GM18511 (cell line): ENCODE measurements around the gene BRD4.

Experiments
- ATAC-seq: cut with Tn5 transposase; IDR thresholded peaks from one replicate; pipeline ENCODE4 v1.9.1; 2021; ENCODE audit warnings: mild to moderate bottlenecking, moderate library complexity; ENCODE audit not compliant: unreplicated experiment

BRD4 gene

DNA sequence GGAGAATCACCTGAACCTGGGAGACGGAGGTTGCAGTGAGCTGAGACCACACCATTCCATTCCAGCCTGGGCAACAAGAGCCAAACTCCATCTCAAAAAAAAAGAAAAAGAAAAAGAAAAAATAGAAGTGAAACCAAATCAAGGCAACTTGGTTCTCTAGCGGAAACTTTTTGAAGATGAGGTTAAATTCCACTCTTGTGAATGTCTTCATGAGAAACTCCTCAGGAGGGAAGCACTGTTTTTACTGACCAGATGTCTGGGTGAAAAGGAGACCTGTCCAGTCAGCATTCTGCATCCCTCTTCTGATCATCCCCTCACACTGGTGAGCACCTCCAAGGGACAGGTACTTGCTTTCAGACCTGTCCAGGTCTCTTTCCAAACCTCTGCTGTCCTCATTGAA is 15.8 kb downstream of the BRD4 start:
- ATAC-seq = no peak

DNA sequence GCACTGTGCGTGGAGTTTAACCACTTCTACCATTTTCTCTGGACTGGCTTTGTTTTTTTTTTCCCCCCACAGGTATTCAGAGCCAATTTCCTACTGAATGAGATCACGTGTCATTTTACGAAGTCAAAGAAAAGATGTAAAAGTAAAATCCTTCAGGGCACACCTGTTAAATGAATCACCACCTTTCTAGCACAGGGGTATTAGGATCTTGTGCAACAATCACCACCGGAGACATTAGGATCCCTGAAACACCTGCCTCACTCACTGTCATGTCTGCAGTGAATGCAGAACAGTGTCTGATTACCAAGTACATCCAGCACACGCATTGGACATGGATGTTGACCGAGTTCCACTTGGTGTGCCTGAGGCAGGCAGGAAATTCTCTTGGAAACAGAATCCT is 17.2 kb downstream of the BRD4 start:
- ATAC-seq = no peak

DNA sequence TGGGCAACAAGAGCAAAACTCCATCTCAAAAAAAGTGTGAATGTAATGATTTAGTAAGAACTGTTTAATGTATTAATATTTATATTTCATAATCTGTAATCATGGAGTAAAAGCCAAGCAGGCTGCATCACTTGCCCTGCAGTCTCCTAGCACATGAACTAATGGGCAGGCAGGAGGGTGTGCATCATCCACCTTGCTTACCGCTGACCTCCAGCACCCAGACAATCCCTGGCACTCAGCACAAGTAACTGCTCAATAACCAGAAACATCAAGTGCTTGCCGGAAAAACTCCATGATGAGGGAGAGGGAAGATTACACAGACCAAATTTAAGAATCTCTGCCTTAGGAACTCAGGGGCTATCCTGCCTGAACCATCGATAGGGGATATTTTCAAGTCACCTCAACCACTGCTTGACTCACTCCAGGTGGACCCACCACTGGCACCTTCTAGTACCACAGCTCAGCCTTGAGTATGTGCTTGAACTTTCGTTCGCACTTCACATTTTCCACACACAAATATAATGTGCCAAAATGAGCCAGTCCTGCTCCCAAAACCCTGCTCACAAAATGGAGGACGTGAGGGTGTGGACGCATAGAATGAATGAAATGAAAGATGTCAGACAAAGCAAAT is 18.6 kb downstream of the BRD4 start:
- no peak for ATAC-seq

DNA sequence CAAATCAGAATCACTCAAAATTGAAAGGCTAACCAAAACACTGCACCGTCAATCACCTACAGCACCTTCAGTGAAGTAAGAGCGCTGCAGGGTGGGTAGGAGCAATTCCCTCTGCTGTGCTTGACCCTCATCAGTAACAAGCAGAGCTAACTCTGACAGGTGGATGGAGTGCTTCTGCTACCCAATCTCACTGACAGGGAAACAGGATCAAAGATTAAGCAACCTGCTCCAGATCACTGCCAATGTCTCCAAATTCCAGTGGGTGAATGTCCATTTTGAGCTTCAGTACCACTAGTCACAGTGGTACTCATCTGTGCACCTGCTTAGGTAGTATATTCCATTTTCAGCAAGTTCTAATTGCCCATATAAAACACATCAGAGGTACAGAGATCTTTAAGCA is 25.2 kb downstream of the BRD4 start:
- no peak for ATAC-seq

DNA sequence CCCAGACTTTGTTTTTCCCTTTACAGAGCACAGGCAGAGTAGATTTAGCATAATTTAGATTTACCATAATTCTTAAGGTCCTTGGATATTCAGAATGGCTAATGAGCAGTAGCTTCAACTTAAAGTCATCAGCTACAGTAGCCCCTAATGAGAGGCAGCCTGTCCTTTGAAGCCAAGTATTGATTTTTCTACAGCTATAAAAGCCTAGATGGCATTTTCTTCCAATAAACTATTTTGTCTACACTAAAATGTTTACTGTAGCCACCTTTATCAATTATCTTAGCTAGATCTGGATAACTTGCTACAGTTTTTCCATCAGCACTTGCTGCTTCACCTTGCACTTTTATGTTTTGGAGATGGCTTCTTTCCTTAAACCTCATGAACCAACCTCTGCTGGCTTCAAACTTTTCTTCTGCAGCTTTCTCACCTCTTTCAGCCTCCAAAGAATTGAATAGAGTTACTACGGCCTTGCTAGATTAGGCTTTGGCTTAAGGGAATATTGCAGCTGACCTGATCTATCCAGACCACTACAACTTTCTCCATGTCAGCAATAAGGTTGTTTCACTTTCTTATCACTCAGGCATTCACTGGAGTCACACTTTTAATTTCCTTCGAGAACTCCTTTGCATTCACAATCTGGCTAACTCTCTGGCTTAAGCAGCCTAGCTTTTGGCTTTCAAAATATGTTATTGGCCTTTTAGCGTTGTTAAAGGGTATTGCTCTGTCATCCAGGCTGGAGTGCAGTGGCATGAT is 26.6 kb downstream of the BRD4 start:
- no peak for ATAC-seq

DNA sequence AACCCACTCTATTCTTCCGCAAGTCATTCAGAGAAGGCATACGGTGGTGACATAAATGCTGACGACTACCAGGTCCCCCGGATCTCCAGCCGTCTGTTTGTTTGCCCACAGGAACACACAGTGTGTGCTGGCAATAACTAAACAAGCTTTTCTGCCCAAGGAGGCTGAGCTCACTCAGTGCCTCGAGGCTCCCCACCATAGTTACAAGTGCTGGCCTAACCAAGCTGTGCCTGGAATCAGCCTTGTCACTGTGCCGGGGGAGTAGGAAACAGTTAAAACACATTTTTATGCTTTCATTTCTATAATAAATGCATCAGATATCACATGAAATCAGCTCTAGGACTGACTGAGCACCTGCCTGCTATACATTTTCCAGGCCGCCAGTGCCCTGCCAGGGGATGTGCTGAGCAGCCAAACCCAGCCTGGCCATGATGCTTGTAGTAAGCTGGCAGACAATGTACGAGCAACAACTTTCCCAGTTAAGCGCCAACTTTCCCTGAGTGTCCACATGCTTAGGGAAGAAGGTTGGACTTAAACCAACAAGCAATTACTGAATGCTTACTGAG is 28.1 kb downstream of the BRD4 start:
- no peak for ATAC-seq

DNA sequence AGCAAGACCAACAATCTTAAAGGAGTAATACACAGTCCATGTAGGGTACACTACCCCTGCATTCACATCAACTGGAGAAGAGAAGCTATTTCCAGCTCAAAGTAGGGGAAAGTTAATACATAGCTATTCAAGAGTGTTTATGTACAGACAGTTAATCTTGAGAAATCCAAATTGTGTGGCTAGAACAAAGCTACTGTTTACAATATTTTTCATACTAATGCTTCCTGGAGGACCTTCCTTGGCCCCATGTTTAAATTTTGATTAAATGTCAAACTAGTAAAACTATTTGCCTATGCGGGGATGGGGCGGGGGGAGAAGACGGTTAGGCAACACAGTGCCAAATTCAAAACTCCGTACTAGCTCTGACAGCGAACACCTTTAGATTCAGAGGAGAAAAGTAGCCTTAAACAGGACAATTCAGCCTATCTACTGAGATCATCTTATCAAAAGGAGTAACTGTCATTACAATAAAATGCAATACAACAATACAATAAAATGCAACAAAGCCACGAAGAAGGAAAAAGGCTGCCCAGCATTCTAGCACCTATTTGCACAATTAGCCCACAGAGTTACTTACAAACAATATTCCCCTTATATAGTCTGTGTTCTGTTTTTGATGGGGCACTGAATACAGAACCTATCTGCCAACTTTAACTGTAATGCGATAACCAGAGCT is 29.1 kb downstream of the BRD4 start:
- ATAC-seq = no peak

DNA sequence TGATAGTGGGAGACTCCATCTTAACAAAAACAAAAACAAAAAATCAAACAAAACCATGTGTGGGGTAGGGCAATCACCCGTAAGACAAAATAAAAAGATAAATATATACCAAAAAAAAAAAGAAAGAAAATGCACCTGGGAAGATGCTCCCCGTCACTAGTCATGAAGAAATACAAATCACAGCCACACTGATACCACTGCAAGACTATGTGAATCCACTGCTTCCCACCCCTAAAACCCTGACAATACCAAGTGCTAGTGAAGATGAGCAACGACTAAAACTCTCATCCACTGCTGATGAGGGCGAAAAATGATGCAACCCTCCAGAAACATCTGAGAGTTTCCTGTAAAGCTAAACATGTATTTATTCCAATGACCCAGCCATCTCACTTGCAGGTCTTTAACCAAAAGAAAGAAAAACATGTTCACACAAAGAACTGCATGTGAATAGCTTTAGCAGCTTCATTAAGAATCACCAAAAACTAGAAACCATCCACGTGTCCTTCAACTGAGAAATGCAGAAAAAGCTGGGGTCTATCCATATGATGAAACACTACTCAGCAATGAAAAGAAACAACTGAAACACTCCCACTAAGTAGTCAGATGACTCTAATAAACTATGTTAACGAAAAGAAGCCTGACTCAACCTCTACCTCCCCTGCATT is 31.7 kb downstream of the BRD4 start:
- ATAC-seq = no peak

DNA sequence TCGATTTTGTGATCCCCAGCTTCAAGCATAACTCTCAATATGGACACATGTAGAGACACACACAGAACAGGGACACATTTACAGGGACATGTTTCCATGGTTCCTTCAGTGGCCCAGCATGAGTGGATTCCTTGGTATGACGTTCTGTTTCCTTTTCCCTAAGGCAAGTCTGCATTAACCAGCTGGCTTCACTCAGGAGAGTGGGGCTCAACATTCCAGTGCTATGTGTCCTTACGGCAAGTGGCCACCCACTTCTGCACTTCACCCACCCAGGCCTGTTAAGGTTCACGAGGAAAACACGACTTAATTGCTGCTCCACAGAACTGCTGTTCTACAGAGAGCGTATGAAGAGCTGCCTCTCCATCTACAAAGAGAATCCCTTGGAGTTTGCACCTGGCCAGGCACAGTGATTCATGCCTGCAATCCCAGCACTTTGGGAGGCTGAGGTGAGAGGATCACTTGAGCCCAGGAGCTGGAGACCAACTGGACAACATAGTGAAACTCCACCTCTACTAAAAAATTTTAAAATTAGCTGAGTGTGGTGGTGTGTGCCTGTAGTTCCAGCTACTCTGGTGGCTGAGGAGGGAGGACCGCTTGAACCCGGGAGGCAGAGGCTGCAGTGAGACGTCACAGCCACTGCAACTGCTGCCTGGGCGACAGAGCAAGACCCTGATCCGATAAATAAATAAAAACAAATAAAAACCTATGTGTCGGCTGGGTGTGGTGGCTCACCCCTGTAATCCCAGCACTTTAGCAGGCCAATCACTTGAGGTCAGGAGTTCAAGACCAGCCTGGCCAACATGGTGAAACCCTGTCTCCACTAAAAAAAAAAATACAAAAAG is 32.5 kb downstream of the BRD4 start:
- no peak for ATAC-seq

DNA sequence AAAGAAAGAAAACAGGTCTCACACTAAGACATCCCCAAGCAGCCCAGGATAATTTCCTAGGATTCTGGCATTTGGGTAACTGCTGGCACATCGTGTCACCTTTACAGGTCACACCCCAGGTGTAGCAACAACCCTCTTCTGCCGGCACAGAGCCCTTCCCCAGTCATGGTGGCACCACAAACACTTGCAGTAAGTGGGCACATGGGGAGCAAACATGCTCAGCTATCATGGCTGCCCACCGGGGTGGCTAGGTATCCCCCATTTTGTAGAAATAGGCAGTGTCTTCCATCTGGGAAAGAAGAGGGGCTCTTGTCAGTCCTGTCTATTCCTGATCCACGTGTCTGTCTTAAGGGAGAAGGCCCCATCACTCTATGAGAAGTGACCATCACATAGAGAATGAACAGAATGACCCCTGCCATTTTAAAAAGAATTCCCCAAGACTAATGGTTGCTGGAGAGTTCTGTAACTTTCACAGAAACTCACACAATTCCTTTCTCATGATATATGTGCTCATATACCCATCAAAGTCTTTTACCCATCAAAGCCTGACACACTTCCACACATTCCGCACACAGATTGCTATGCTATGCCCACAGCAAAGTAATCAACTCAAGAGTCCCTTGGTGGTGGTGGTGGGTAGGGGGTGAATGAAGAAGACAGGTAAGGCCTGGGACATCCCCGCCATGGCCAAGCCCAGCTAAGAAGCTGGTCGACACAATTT is 33.3 kb downstream of the BRD4 start:
- ATAC-seq = no peak

DNA sequence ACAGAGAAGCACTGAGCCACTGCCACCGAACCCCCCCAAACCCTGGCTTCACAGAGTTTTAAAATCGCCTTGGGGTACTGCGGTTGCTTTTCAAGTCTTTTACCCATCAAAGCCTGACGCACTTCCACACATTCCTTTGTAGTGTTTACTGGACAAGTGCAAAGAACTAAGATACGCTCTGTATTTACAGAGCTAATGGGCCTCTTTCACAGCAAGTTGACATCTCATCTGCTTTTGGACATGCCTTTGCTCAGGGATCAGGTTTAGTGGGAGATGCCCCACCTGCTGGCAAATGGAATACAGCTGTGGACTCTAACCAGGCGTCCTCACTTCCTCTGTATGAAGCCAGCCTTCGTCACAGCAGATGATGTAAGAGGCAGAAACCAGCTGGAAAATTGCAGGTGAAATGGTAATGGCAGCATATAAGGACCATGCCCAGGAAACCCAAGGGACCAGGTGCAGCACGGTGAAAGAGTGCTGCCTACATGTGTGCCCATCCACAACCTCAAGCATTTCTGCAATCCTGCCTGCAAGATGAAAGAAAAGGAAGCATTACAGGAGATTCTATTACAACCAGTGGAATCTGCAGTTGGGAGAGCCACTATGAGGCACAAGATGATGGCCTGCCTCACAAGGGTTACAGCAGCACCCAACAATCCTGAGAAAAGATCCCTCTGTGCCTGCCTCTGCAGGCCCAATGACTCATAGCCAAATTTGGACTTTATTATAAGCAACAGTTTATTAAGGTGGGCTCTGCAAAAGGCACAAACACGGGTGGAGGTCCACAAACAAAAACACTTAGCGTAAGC is 34.7 kb downstream of the BRD4 start:
- no peak for ATAC-seq

DNA sequence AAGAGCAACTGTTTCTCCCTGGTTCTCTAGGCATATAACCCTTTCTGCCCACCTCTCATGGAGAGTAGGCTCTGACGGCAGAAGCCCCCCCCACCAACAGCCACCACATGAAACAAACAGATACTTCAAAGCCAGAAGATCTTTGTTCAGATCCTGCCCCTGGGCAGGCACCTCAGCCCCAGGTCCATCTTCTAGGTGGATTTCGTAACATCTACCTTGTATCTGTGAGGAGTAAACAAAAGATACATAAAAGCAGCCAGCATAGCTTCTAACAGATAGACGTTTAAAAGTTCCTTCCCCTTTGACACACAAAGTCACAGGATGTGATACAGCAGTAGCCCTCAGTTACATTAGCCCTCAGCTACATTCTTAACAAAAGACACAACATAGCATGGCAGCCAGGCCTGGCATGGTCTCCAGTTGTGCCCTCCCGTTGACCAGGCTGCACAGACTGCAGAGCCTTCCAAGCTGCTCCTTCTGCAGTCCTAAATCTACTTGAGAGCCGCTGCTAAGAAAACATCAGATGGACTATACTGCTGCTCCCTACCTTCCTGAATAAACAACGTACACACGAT is 35.4 kb downstream of the BRD4 start:
- ATAC-seq = no peak

DNA sequence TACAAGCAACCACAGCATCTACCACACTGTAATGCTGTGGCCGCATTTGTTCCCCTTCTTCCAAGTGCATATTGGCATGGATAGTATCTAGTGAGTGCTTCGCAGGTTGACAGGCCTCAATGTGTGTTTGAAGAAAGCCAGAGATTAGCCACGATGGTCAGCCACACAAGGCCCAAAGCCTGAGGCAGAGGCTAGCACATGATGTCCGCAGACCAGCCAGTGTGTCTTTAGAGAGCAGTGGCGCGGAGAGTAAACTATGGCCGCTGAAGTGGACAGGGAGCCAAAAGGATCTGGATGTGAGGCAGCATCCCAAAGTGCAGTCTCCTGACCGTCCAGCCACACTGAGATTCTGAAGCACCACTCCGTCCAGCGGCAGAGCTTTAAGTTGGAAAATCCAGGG is 36.0 kb downstream of the BRD4 start:
- ATAC-seq = no peak

DNA sequence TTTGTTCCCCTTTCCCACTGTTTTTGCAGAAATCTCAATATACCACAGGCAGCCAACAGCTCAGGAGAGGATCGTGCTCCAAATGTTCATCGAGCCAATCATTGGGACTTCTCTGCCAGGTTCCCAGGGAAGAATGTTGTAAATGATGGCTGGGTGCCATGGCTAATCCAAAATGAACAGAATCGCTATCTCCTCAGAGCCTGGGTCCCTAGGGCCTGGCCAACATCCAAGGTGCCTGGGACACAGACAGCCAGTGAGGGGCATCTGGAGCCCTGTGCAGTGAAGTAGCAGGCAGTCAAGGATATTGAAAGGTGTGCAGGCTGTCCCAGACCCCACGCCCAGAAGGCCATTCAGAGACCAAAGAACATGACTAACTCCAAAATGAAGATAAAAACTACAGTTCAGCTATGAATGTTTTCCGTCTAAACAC is 37.8 kb downstream of the BRD4 start:
- no peak for ATAC-seq

DNA sequence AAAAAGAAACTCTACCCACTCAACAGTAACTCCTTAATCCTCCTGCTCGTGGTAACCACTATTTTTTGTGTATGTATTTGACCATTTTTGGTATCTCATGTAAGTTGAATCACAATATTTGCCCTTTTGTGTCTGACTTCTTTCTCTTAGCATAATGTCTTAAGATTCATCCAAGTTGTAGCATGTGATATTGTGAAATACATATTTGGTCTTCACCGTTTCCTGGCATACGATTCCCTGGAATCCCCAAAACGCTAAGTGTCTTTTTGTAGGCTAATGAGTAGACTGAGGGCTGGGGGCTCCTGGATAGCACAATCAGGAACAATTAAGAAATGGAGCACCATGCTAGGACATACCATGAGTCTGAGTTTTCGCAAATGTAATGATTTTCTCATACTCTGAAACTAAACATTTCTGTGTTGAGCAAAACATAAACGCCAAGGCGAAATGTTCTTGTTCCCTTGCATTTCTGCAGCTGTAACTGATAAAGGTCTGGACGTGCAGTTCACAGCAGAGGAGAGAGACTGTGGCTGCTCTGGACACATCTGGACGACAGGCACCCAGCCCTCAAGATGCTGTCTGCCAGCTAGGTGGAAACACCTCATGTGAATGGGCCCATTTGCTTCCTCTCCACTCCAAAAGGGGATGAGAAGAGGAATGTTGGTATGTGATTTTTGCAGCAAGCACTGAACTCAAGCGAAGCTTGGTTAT is 38.4 kb downstream of the BRD4 start:
- no peak for ATAC-seq

DNA sequence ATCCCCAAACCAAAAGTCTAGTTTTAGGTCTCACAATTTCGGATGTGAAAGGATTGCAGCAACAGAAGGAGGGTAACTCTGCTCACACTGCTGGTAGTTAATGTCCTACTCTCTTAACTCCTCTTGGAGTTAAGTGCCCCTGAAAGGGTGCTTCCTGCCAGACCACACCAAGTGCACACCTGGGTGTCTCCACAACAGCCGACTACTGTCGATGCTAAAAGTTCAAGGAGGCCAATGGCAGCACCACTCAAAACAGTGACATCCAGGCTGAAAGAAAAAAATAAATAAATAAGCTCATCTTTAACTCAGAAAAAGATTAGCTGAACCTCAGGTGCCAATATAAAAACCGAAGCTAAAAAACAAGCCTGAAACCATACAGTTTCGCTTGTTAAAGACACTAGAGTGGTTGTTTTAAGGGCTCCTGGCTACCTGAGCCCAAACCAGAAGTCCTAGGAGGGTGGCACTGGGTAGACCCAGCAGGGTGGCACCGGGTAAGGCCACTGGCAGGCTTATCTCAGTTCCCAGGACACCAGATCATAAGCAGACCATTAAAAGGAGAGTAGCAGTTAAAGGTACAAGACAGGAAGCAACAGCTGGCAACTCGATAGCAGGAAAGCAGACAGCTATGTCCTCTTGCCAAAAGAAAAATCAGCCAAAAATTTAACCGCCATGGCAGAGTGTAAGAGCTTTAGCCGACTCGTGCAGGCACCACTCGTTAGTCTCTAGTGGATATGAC is 39.3 kb downstream of the BRD4 start:
- ATAC-seq = no peak

DNA sequence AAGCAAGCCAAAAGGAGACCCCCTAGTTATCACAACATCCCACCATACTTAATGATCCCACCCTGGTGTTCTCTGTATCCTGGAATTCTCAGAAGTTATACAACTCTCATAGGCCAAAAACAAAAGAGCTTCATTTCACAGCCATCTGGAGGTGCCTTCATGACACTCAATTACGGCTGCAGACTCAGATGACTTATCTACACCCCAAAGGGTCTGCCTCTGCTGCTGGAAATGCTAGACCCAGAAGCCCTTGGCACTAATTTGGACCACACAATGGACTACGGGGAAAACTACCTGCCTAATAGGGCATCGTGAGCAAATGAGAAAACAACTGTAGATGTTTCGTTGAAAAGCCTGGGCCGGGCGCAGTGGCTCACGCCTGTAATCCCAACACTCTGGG is 40.2 kb downstream of the BRD4 start:
- ATAC-seq = no peak
